Measurements from ENCODE around the gene MRPS23.

MRPS23 gene

GRCh38 chr17:57838453-57838852 lies 11.4 kb downstream of the MRPS23 start:
- no peak for DNase-seq (ENCODE audit: low read depth)

DNA sequence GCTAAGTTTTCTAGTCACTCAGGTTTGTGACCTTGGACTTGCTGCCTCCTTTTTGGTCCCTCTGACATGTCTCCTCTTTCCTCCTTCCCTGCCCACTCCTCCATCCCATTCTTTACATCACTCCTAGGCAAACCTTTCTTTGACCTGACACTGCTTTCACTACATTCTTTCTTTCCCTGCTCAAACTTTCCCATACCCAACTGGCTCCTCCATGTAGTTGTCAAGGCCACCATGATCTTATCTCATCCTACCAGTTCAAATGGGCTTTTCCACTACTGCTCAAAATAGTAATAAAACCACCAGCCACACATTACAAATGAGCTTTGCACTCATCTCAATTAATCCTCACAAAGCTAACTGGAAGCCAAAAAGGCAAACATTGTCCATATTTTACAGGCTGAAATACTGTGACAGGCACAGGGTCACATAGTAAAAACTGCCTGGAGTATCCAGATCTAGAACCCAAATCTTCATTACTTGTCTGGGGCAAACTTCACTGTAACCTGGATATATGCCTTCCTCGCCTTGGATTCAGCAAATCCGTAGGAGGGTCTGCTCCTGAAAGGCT lies 14.4 kb downstream of the MRPS23 start:
- no peak for DNase-seq (ENCODE audit: low read depth)

- no peak for DNase-seq (ENCODE audit: low read depth)
Observed at GRCh38 chr17:57834146-57834741, 15.6 kb downstream of the MRPS23 start.

DNA sequence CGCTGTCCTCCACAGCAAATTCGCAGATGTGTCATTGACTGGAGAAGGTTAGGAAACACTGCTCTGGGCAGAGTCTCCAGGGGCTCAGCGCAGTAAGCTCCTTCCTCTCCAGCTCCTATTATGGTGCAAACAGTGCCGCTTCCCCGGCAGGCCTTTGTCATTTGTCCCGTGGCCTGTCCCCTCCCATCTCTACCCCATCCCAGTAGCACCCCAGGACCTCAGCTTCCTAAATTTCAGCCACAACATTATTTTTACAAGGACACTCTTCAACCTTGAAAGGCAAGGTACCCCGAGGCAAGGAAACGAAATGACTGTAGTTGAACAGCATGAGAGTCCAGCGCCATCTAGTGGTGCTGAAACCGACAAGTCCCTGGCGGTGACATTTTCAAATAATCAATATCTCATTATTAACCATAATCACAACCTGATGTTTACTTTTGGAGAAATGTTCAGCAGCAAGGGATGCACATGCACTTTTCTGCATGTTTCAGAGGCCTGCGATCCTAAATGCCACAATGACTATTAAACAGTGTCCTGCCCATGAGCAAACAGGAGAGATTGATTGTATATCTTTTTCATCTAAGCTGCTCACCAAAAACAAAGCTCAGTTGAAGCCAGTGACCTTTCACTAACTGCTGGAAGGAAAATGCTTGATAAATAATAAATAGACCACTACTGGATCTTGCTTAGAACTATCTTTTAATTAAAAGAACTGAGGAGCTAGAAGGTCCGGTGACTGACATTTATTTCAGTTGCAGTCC lies 16.5 kb downstream of the MRPS23 start:
- peak; percentile 58 for DNase-seq (ENCODE audit: low read depth)

DNA sequence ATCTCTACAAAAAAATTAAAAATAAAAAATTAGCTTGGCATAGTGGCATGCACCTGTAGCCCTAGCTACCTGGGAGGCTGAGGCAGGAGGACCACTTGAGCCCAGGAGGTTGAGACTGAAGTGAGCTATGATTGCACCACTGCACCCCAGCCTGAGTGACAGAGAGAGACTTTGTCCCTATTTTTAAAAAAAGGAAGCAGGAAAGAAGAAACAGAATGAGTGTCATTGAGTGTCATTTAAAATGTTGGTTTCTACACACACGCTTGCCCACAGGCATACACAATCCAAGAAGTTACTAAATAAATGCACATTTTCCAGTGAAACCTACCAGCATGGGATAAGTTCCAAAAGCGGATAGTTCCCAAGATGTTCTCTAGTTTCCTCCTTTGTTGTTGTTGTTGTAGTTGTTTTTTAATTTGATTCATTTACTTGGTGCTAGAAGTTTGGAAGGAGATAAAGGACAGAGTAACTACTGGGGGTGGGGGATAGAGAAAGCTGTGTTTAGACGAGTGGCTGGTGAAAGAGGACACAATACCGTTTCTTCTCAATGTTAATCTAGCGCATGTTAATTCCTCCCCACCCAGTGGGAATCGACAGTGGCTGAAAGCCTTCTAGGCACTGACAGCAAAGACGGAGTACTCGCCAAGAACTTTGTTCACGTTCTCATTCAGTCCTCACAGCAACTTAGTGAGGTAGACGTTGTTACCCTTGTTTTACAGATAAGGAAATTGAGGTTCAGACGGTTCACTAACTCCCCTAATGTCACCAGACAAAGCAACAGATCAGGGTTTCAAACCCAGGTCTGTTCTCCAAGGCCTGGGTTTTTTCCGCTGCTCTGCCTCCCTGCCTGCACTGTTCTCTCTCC lies 17.3 kb downstream of the MRPS23 start:
- no peak for DNase-seq (ENCODE audit: low read depth)

- DNase-seq (ENCODE audit: low read depth), result no peak
Observed at GRCh38 chr17:57830880-57831279, 19.0 kb downstream of the MRPS23 start.

- DNase-seq (ENCODE audit: low read depth), result no peak
Observed at GRCh38 chr17:57823469-57824401, 26.1 kb downstream of the MRPS23 start.

DNA sequence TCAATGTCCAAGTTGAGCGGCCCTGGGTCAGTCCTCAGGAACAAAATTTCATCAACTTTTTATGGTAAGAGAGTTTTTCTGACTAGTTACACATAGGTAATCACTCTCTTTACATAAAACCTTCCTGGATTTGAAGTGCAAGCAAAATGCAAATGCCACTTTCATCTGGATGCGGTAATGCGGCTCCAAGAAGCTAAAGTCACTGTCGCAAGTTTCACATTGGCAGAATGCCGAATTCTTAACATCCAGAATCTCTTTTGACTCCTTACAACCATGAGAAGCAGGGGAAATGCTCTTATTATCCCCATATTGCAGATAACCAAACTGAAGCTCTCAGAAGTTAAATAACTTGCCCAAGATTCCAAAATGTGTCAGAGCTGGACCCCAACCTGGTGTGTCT lies 30.0 kb downstream of the MRPS23 start:
- DNase-seq (ENCODE audit: low read depth), result no peak

DNA sequence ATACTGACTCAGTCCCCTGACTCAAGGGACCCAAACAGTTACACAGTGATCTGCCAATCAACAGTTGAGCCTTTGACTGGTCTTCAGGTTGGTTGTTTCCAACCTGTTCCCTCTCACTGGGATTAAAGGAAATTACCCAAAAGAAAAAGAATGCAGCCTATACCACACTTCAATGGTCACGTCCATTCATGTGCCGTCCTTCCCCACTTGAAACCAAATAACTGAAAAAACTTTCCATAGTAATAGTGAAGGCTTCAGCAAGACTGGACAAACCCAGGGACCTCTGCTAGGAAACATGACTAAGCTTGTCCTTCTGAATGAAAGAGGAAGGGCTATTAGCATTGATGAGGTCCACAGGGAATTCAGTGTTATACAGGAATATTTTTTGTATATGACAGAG lies 30.6 kb downstream of the MRPS23 start:
- no peak for DNase-seq (ENCODE audit: low read depth)

- DNase-seq (ENCODE audit: low read depth), result no peak
Observed at GRCh38 chr17:57818066-57818465, 31.8 kb downstream of the MRPS23 start.

- DNase-seq (ENCODE audit: low read depth), result no peak
Observed at GRCh38 chr17:57817299-57817698, 32.5 kb downstream of the MRPS23 start.

DNA sequence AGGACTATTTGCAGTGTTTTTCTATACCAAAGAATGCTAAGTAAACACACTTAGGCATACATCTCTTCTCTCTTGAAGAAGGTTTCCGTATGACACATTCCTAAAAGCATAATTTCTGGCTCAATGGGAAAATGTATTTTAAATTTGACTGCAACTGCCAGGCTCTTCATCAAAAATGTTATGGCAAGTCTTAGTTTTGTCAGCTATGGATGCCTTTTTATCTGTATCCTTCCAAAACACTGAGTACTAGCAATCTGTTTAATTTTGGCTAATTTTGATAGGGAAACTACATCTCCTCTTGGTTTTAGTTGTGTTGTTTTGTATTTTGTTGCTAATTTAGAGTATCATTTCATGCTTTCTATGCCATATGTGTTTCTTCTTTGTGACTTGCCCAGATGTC lies 35.4 kb downstream of the MRPS23 start:
- DNase-seq (ENCODE audit: low read depth), result no peak

DNA sequence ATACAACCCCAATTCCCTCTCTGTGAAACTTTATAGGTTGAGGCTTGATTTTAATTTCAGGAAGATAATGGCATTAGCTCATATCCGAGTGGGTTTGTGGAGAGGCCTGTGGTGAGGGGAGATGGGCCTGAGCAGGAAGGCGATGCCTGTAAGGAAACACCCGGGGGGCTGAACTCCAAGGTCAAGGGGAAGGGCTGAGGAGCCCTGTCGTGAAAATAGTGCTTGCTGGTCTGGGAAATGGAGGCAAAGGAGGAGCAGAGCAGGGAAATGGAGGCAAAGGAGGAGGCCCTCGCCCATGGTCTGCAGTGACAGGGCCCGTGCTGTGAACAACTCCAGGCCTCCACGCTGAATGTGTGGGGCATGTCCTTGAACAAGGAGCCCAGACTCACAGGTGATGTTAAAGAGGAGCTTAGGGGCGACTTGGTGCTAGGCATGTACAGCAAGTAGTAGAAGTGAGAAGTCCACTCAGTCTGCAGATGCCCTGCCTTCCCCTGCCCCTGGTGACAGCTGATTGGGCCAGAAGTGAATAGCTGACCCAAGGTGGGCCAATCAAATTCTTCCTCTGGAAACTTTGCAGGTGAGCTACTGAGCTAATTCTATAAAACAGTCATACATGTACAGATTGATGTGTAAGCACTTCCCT lies 38.1 kb downstream of the MRPS23 start:
- DNase-seq (ENCODE audit: low read depth), result no peak

- no peak for DNase-seq (ENCODE audit: low read depth)
Observed at GRCh38 chr17:57810721-57811637, 38.9 kb downstream of the MRPS23 start.

- DNase-seq (ENCODE audit: low read depth), result no peak
Observed at GRCh38 chr17:57809879-57810278, 40.0 kb downstream of the MRPS23 start.

- no peak for DNase-seq (ENCODE audit: low read depth)
Observed at GRCh38 chr17:57808882-57809281, 41.0 kb downstream of the MRPS23 start.

DNA sequence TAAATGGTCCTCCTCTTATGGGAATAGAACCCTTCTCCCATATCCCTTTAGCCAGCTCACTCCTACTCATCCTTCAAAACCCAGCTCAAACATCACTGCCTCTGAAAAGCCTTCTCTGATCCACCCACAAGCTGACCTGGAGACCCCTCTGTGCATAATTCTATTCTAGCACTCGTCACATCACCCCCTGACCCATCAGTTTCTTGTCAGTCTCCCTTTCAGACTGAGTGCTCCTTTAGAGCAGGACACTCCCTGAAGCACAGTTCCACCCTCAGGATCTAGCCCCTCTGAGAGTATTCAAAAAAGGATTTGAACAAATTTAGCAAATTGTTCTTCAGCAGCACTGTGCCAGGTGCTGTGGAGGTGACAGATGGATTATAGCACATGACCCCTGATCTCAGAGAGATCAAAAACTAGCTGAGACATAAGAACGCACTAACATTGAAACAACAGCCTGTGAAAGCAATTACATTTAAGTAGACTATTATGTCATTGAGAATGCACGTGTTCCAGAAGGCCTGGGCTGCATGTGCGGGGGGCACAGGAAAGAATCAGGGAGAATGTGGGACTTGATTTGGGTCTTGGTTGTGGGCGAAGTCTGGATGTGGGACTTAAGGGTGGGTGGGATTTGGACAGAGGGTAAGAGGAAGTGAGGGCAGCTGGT lies 43.5 kb downstream of the MRPS23 start:
- DNase-seq (ENCODE audit: low read depth), result no peak

DNA sequence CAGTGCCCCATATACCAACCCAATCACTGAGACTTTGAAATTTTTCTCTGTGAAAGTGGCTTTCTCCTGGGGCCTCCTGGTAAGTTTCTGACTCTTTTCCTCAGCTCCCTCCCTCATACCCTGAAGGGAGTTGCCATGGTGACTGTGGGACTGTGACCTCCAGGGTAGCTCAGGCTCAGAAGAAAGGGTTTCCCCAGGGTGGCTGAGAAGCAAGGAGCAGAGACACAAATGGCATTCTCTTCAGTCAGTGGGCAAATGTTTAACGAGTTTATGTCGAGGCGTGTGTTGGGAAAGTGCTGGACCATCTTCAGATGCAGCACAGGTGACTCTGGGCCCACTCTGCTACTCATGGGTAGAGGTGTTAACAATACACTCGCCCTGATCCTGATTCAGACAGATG lies 46.8 kb downstream of the MRPS23 start:
- DNase-seq (ENCODE audit: low read depth), result no peak

- DNase-seq (ENCODE audit: low read depth), result no peak
Observed at GRCh38 chr17:57801044-57801711, 48.7 kb downstream of the MRPS23 start.
